ENCODE data around the gene TNIK.
"Not testable (repeated sequence)": the region's sequence is repeated elsewhere in the genome, so short reads cannot be mapped to it uniquely, and the experiment has no call there.

TNIK gene

GRCh38 chr3:171305823-171306222, 154.4 kb downstream of the TNIK start:
- not testable (repeated sequence) for DNase-seq

GRCh38 chr3:171304498-171304897, 155.7 kb downstream of the TNIK start:
- DNase-seq = not testable (repeated sequence)

DNA sequence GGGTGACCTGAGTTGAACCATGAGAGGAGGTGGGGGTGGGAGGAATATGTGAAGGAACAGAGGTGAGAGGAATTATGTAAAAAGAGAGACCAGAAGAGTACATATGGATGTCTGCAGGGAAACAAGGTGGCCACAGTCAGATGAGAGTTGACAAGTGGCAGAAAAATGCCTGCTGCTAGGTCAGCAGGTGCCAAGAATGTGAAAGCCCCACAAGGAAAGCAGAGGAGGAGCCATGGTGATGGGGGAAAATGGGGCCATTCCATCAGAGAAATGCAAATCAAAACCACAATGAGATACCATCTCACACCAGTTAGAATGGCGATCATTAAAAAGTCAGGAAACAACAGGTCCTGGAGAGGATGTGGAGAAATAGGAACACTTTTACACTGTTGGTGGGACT, 156.2 kb downstream of the TNIK start:
- DNase-seq = not testable (repeated sequence)

DNA sequence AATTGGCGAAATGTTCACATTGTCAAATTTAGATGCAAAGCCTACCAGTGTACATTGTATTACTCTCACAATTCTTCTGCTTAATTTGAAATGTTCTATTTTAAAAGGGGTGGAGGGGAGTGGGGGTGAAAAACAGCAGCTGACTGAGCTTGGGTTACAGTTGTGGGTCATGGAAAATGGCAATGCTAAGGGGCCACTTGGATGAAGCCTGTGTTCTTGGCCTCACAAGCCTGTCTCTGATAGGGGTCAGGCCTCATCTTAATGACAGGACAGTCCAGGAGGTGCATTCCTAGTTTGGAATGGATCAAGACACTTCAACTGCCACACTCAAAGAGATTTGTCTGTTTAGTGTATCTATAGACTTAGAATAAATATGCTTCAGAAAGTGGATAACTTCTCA, 158.2 kb downstream of the TNIK start:
- DNase-seq = no peak

GRCh38 chr3:171301002-171301401, 159.2 kb downstream of the TNIK start:
- DNase-seq = no peak

GRCh38 chr3:171297951-171298350, 162.3 kb downstream of the TNIK start:
- DNase-seq = no peak

DNA sequence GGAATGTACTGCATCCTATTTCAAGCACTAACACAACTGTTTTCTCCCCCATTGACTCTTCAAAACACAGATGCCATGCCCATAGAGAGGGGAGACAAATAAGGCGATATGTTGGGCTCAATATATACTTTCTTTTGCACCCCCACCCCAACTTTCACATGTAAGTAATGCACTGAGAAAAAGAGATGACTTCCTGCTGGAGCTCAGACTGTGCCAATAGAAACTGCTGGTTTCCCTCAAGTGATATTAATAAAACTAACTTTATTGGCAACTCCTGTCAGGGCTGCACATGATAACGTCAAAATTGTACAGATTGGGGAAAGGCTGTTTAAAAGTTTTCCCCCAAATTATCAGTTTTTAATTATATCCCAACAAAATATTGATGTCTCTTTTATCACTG, 163.0 kb downstream of the TNIK start:
- no peak for DNase-seq

- no peak for DNase-seq
Observed at GRCh38 chr3:171295484-171296373, 164.5 kb downstream of the TNIK start.

DNA sequence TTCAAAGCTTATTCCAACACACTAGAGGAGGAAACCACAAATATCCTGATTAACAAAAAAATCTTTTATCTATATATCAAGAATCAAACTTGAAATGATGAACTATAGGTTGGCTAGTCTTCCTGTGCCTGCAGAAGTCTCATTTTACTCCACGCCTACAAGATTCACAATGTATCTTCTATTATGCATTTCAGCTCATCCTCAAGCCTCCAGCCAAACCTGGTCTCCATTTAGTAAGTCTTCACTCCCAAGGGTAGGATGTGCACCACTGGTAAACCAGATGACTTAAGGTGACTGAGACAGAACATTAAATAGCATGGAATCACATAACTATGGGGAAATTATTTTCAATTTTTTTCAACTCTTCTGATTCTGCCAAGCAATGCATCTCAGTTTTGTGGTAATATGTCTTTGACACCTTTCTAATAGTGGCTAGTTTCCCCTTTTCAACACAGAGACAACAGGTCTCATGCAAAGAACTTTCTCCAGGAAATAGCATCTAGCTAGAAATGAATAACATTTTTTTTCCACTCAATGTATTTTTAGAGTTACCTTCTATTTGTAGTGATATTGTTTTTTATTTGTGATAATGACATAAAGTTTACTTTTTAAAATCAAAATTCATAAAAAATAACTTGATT, 166.9 kb downstream of the TNIK start:
- DNase-seq = no peak

DNA sequence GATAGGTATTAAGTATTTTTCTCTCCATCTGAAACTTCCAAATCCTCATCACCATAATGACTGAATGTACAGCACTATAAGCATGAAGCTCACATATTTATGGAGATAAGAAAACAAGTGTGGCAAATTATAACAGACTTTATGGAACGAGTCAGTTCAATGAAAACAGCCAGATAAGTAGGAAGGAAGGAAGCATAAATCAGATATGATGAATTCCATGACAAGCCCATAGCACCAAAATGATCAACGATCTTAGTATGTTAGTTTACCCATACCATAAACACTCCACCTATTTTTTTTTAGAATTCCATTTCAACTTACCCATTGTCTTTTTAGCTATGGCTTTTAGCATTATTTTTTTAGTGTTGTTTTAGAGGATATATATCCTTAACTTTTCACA, 169.5 kb downstream of the TNIK start:
- no peak for DNase-seq

DNA sequence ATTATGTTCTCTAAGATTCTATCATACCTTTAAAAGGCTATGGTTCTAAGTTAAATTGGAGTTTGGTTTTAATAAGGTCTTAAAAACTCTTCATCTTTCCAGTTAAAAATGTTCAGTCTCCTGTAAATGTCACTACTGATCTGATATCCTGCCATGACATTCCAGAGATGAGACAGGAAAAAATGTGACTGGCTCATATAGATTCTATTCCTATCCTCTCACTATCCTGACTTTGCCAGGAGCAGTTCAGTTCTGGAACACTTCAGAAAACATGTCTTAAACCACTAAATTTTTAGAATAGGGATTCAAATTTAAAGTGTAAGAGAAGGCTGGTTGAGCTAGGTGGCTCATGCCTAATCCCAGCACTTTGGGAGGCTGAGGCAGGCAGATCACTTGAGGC, 170.9 kb downstream of the TNIK start:
- no peak for DNase-seq

DNA sequence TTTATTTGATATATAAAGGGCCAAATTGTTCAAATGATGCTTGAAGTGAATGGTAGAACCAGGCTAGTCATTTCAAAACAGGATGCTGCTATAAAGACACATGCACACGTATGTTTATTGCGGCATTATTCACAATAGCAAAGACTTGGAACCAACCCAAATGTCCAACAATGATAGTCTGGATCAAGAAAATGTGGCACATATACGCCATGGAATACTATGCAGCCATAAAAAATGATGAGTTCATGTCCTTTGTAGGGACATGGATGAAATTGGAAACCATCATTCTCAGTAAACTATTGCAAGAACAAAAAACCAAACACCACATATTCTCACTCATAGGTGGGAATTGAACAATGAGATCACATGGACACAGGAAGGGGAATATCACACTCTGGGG, 172.4 kb downstream of the TNIK start:
- DNase-seq = not testable (repeated sequence)

DNA sequence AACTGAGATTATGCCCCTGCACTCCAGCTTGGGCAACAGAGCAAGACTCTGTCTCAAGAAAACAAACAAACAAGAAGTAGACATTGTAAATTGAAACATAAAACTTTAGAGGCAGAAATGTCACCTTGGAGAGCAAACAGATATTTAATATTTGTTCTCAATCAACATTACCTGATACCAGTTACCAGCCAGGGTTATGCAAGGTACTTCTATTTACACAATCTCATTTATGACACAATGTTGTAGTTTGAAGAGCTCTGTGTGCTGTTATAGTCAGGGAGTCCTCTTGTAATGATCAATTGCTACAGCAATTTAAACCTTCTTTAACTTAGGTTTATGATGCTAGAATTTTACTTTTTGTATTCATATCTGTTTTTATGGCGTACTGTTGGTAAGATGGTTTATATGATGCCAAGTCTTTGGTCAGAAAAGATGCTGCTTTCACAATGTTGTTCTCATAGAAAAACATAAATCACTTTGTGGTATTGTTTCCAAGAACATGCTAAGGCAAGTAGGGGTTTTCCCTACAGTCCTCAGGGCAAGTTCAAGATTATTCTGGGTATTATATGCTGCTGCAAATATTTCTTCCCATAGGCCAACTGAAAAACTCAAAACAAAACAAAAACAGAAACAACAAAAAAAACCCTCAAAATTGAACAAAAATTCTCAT, 173.5 kb downstream of the TNIK start:
- DNase-seq = no peak

DNA sequence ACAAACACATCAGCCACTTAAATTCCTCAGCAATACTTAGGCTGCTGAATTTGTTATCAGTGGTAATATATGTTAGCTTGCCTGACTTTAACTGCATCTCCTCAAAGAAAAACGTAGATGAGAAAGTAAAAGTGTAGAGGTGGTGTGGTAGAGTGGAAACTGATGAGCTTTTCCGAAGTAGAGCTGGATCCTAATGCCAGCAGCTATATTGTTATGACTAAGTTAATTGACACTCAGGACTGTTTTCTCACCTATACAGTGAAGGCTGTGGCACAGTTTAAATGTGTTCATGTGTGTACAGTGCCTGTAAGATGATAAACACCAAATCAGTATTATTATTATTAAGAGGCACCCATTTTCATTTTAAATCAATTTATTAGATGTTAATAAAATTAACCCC, 174.9 kb downstream of the TNIK start:
- no peak for DNase-seq

GRCh38 chr3:171284308-171285075, 175.7 kb downstream of the TNIK start:
- DNase-seq = no peak

DNA sequence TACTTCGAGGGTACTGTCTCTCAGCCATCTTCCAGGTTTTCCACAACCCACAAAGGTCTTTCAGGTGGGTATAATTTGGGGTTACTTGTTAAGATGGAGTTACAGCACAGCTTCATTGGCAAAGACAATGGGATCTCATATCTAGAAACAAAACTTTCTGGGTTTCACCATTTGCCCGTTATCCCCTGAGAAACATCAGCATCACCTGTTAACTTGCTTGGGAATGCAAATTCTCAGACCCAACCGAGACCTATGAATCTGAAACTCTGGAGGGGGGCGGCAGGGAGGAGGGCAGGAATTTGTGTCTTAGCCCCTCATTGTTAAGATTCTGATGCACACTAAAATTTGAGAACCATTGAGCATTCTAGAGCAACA, 176.4 kb downstream of the TNIK start:
- no peak for DNase-seq

- no peak for DNase-seq
Observed at GRCh38 chr3:171283183-171283847, 176.9 kb downstream of the TNIK start.

DNA sequence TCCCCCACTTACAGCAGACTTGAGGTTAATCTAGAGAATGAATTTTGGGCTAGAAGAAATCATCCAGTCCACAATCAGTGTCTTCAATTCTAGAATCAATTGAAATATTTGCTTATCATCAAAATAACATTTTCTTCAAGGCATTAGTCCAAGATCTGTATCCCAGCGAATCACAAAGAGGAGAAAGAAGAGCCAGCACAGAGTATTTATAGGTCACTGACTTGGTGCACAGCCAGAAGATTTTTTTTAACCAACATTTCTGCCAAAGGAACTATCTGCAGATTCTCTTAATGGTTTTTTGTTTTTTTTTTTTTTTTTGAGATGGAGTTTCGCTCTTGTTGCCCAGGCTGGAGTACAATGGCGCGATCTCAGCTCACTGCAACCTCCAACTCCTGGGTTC, 178.2 kb downstream of the TNIK start:
- no peak for DNase-seq

DNA sequence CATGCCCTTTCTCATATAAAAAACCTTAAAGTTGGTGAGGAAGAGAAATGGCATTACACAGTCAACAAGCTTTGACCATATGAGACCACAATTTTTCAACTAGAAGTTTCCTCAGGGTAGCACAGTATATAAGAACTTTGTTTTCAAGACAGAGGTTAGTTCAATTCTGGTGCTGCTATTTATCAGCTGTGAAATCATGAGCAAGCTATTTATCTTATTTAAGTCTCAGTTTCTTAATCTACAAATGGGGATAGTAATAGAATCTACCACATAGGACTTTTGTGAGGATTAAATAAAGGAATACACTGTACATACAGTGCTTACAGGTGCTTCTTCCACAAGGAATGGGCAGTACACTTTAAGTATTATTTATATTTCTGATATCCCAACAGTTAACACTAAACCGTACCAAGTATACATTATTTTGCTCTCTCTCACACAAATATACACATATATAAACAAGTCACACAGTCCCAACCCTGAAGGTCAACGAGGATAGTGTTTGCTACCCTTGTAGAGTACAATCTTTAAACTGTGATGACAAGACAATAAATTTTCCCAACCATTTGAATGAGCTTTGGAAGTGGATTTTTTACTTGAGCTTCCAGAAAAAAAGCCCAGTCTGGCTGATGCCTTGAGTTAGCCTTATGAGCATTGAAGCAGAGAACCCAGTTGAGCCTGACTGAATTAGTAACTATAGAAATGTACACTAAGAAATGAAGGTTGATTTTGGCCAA, 178.8 kb downstream of the TNIK start:
- no peak for DNase-seq

DNA sequence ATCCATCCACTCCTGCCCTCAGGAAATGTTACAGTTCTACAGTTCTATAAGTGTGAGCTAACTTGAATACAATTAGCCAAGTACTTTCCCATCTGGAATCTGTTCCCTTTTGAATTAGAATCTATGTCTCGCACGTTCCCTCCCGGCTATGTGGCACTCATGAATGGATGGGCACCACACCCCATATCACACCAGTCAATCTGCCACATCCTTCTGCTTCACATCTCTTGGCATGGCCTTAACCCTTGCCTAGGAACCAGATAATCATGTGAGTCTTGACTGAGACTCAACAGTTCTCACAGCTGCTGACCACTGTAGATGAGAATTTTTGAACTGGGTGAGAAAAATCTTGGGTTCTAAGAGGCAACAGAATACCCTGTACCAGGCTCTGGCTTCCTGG, 180.2 kb downstream of the TNIK start:
- DNase-seq = no peak

DNA sequence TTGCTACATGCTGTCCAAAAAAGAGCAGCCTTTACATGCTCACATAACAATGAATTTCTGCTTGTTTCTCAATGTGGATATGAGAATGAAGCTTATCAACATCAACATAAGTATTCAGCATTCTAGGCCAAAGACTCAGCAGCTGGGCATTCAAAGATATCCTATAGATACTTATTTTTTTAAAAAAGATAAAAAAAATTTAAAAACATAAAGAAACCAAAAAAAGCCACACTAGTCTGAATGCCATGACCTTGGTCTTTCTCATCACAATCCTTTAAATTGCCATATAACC, 182.0 kb downstream of the TNIK start:
- no peak for DNase-seq
